22Rv1 (cell line): ENCODE measurements around the gene HOXA3.

Experiments
- CTCF ChIP-seq: fragments of 450-650 bp; IDR thresholded peaks from 2 replicates; pipeline ENCODE4 v1.5.1; 2017; ENCODE audit warnings: mild to moderate bottlenecking
- ZFX ChIP-seq: fragments of 450-650 bp; IDR thresholded peaks from 2 replicates; pipeline ENCODE4 v1.6.1; 2017; ENCODE audit warnings: antibody characterized with exemption, borderline replicate concordance

GRCh38 chr7:27114881-27115220 lies 37.5 kb downstream of the HOXA3 start:
- no peak for TF ChIP-seq CTCF
- no peak for TF ChIP-seq ZFX
